ENCODE results near the gene CCDC195.
"Not testable (repeated sequence)": the region's sequence is repeated elsewhere in the genome, so short reads cannot be mapped to it uniquely, and the experiment has no call there.

Gene CCDC195

GRCh38 chr2:224690868-224691267, 25.3 kb downstream of the CCDC195 start:
- no peak for DNase-seq (ENCODE audit: low read depth)

DNA sequence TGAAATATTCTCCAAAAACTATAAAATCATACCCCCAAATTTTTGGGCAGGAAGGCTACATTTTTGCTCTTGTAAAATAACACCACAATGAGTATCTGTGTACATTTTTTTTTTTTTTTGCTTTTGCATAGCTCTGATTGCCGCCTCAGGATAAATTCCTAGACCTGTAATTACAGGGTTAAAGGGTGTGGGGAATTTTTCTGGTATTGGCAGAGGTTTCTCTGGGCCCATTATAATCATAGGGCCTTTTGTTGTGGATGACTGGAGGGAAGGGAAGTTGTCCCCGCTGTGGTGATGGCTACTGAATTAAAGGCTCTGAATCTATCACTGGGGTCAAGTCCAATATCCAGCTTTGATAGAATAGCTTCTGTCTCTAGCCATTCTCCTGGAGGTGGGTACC, 26.6 kb downstream of the CCDC195 start:
- DNase-seq (ENCODE audit: low read depth) = no peak

GRCh38 chr2:224688997-224689396, 27.2 kb downstream of the CCDC195 start:
- no peak for DNase-seq (ENCODE audit: low read depth)

- DNase-seq (ENCODE audit: low read depth) = no peak
Observed at GRCh38 chr2:224687156-224687555, 29.0 kb downstream of the CCDC195 start.

GRCh38 chr2:224685121-224685520, 31.0 kb downstream of the CCDC195 start:
- DNase-seq (ENCODE audit: low read depth) = no peak

DNA sequence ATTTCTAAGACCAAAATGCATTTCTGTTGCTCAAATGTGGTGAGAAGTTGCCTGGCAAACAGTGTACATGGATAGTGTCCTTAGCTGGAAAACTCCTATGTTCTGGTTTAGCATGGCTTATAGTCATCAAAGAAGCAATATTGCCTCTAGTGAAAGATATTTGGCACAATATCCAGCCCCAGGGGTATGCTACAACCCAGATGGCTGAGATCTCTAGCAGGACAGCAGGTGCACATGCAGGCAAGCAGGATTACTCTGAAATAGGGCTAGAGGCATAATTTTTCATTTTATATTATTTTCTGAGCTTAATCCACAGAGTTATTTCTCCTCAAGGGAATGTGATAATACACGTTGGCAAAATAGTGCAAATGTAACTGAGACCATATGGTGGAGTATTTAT, 34.0 kb downstream of the CCDC195 start:
- no peak for DNase-seq (ENCODE audit: low read depth)

GRCh38 chr2:224671731-224672130, 44.4 kb downstream of the CCDC195 start:
- no peak for DNase-seq (ENCODE audit: low read depth)

GRCh38 chr2:224670203-224670602, 46.0 kb downstream of the CCDC195 start:
- DNase-seq (ENCODE audit: low read depth) = no peak

- no peak for DNase-seq (ENCODE audit: low read depth)
Observed at GRCh38 chr2:224669449-224669848, 46.7 kb downstream of the CCDC195 start.

GRCh38 chr2:224668123-224668909, 47.8 kb downstream of the CCDC195 start:
- no peak for DNase-seq (ENCODE audit: low read depth)

DNA sequence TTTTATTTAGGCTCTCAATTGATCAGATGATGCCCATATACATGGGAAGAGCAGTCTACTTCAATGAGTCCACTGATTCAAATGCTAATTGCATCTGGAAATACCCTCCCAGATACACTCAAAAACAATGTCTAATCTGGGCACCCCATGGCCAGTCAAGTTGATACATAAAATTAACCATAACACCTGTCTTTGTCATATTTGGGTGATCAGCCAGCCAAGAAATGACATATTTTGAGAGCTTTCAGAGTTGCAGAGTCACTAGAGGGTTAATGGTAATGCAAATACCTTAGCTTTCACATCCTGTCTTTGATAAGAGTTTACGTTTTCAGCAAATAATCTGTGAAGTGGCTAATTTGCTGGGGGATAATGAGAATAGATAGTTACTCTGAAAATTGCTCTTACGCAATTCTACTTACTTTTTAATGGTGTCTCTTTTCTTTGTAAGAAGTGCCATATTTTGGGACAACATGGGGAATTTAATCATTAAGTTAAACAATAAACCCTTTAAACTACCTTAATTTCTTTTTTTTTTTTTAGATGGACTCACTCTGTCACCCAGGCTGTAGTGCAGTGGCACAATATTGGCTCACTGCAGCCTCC, 49.1 kb downstream of the CCDC195 start:
- no peak for DNase-seq (ENCODE audit: low read depth)

DNA sequence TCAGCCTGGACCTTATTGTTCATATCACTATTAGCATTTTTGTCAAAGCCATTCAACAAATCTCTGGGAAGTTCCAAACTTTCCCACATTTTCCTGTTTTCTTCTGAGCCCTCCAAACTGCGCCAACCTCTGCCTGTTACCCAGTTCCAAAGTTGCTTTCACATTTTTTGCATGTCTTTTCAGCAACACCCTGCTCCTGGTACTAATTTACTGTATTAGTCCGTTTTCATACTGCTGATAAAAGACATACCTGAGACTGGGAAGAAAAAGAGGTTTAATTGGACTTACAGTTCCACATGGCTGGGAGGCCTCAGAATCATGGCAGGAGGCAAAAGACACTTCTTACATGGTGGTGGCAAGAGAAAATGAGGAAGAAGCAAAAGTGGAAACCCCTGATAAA, 52.8 kb downstream of the CCDC195 start:
- not testable (repeated sequence) for DNase-seq (ENCODE audit: low read depth)

DNA sequence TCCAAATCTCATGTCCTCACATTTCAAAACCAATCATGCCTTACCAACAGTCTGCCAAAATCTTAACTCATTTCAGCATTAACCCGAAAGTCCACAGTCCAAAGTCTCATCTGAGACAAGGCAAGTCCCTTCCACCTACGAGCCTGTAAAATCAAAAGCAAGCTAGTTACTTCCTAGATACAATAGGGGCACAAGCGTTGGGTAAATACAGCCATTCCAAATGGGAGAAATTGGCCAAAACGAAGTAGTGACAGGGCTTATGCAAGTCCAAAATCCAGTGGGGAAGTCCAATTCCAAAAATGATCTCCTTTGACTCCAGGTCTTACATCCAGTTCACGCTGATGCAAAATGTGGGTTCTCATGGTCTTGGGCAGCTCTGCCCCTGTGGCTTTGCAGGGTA, 54.5 kb downstream of the CCDC195 start:
- DNase-seq (ENCODE audit: low read depth) = not testable (repeated sequence)

GRCh38 chr2:224659714-224660113, 56.5 kb downstream of the CCDC195 start:
- DNase-seq (ENCODE audit: low read depth) = no peak

DNA sequence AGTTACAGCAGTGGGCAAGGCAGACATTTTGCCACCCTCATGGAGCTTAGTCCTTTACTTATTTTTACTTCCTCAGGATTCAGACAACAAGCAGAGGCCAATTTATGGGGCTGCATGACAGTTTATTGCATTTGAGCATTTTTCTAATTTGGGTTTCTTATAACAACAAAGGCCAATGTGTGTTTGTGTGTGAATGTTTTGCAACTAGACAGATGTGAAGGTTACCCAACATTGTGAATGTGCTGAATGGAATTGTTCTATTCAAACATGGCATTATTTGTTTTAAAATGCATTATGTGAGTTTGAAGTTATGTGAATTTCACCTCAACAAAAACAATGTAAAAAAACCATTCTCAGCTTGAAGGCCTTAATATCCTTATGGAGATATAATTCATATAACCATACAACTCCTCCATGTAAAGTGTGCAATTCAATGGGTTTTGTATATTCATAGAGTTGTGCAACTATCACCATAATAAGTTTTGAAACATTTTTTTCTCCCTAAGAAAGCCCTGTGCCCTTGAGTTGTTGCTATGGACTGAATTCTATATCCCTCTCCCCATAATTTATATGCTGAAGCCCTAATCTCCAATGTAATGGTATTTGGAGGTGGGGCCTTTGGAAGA, 57.3 kb downstream of the CCDC195 start:
- no peak for DNase-seq (ENCODE audit: low read depth)

GRCh38 chr2:224657349-224657748, 58.8 kb downstream of the CCDC195 start:
- DNase-seq (ENCODE audit: low read depth) = no peak

GRCh38 chr2:224655006-224655537, 61.1 kb downstream of the CCDC195 start:
- no peak for DNase-seq (ENCODE audit: low read depth)
